Measurements from ENCODE around the gene NFIX. TPM values are rescaled to one million over a fixed set of nuclear protein-coding genes. Genes with fewer than 3 reads are reported as not detected.
A peak's percentile ranks its signal among the peaks of the same experiment; 100 is the strongest.

The NFIX gene
- total RNA-seq, 4 donors from 2014 or later = 126 to 223 (median 176) TPM

GRCh38 chr19:13076787-13077186 lies 81.5 kb downstream of the NFIX start:
- WGBS = 50% methylated on average over 1 of the region's 6 CpGs
- Histone ChIP-seq H3K27me3 (no peaks in the 10 kb centered on the region), H3K27ac (peak overlapping the region; percentile 51)

GRCh38 chr19:13077240-13077639 lies 82.0 kb downstream of the NFIX start:
- Histone ChIP-seq H3K27me3 (no peaks in the 10 kb centered on the region), H3K36me3 (peaks cover 68% of the 10 kb centered on the region), H3K9me3 (no peaks in the 10 kb centered on the region), H3K4me3 (no peak overlapping the region), H3K4me1 (peaks cover 59% of the 10 kb centered on the region), H3K27ac (peak overlapping the region; percentile 83)
- DNase-seq (ENCODE audit: low spot score in 2 of 2) = no peak
- 49% methylated on average over 11 of the region's 11 CpGs for WGBS
- TF ChIP-seq EP300 (IDR thresholded peaks at IDR 0.05) (no peak), POLR2AphosphoS5 (IDR thresholded peaks at IDR 0.05) (no peak), POLR2A (IDR thresholded peaks at IDR 0.05) (no peak), CTCF (IDR thresholded peaks at IDR 0.05) (no peak)

More at GRCh38 chr19:13076787-13077186, 81.5 kb downstream of the NFIX start:
- H3K4me1 ChIP-seq = peaks cover 59% of the 10 kb centered on the region
- no peak overlapping the region for H3K4me3 ChIP-seq
- peaks cover 63% of the 10 kb centered on the region for H3K36me3 ChIP-seq
- DNase-seq (ENCODE audit: low spot score in 2 of 2) = no peak
- no peaks in the 10 kb centered on the region for H3K9me3 ChIP-seq
- TF ChIP-seq CTCF (IDR thresholded peaks at IDR 0.05) (no peak), POLR2A (IDR thresholded peaks at IDR 0.05) (no peak), EP300 (IDR thresholded peaks at IDR 0.05) (no peak), POLR2AphosphoS5 (IDR thresholded peaks at IDR 0.05) (no peak)

GRCh38 chr19:13078381-13078780 lies 83.1 kb downstream of the NFIX start:
- peaks cover 62% of the 10 kb centered on the region for H3K4me1 ChIP-seq
- H3K27me3 ChIP-seq = no peaks in the 10 kb centered on the region
- H3K36me3 ChIP-seq = peaks cover 73% of the 10 kb centered on the region
- no peaks in the 10 kb centered on the region for H3K9me3 ChIP-seq
- TF ChIP-seq POLR2AphosphoS5 (IDR thresholded peaks at IDR 0.05) = no peak
- peak overlapping the region; percentile 83 for H3K27ac ChIP-seq
- 56% methylated on average over 9 of the region's 10 CpGs for WGBS
- no peak for DNase-seq (ENCODE audit: low spot score in 2 of 2)
- H3K4me3 ChIP-seq = no peak overlapping the region

- Histone ChIP-seq H3K27me3 (no peaks in the 10 kb centered on the region), H3K36me3 (peaks cover 74% of the 10 kb centered on the region), H3K9me3 (no peaks in the 10 kb centered on the region), H3K27ac (peak overlapping the region; percentile 83), H3K4me1 (peaks cover 60% of the 10 kb centered on the region), H3K4me3 (no peak overlapping the region)
- DNase-seq (ENCODE audit: low spot score in 2 of 2) = no peak
- TF ChIP-seq POLR2AphosphoS5 (IDR thresholded peaks at IDR 0.05) (no peak), POLR2A (IDR thresholded peaks at IDR 0.05) (no peak), CTCF (IDR thresholded peaks at IDR 0.05) (no peak), EP300 (IDR thresholded peaks at IDR 0.05) (no peak)
- 29% methylated on average over 6 of the region's 12 CpGs for WGBS
These were observed 83.7 kb downstream of the NFIX start for GRCh38 chr19:13078897-13079541.

GRCh38 chr19:13079542-13079986 lies 84.3 kb downstream of the NFIX start:
- no peaks in the 10 kb centered on the region for H3K9me3 ChIP-seq
- H3K27me3 ChIP-seq = no peaks in the 10 kb centered on the region
- no peak overlapping the region for H3K4me3 ChIP-seq
- TF ChIP-seq CTCF (IDR thresholded peaks at IDR 0.05) = no peak
- no peak for TF ChIP-seq POLR2AphosphoS5 (IDR thresholded peaks at IDR 0.05)
- TF ChIP-seq EP300 (IDR thresholded peaks at IDR 0.05) = no peak
- no peak for TF ChIP-seq POLR2A (IDR thresholded peaks at IDR 0.05)
- no peak for DNase-seq (ENCODE audit: low spot score in 2 of 2)
- WGBS = 36% methylated on average over 6 of the region's 16 CpGs
- H3K27ac ChIP-seq = peak overlapping the region; percentile 83
- H3K4me1 ChIP-seq = peaks cover 57% of the 10 kb centered on the region
- H3K36me3 ChIP-seq = peaks cover 74% of the 10 kb centered on the region
